Epithelial cell of esophagus (primary cell): ENCODE data around the gene POGLUT2.

Experiments used
- DNase-seq: peaks from one replicate; pipeline ENCODE4 v3.0.0; 2010; ENCODE audit warnings: low read depth
- H3K4me3 ChIP-seq: 2 replicates; pipeline ENCODE4 v1.5.1; 2011; ENCODE audit warnings: mild to moderate bottlenecking, low read length, control low read depth
- CTCF ChIP-seq: IDR thresholded peaks from 2 replicates; pipeline ENCODE4 v1.5.1; 2011; ENCODE audit warnings: low read depth, mild to moderate bottlenecking, low read length, control low read depth, inconsistent platforms; ENCODE audit not compliant: insufficient read depth; ENCODE audit errors: missing control alignments

POGLUT2 gene

DNA sequence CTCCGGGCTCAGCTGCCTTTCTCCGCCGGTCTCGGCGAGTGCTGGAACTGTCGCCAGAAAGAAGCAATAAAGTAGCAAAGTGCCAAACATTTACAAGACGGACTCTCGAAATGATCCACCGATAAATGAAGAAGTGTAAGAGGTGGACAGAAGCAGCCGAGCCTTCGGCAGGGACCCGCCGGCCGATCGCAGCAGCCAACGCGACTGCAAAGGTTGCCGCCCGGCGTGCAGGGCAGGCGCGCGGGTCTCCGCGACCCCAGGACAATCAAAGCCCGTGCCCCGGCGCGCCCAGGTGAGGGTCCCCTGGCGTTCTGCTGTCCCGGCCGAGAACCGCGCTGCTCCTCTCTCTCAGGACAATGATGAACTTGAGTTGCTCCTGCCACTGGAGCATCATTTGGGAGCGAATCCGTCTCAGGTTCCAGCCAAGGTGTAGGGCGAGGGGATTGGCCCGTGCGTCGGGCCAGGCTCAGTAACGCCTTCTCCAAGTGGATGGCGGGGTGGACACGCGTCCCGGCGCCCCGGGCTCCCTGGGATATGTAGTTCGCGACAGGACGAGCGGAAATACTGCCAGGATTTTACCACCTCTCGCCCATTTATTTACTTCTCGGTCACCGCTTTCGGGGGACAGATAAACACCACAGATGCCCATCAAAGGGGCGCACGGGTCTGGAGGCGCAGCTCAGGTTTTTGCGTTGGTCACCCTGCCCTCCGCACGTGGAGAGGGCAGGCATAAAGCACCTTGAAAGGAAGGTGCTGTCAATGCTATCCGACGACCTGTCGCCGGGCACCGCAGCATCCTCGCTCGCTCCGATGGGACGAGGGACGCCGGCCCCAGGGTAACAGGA lies at the start of gene POGLUT2, which contains the start of gene BIVM:
Gene POGLUT2 (minus strand): TSS at position 396 of the 845 bp plus-strand sequence. CDS start 306 bp downstream, at position 90.
Gene BIVM (plus strand): TSS at position 539 of the 845 bp plus-strand sequence. CDS start 8,149 bp downstream, outside the sequence.
- H3K4me3 ChIP-seq, result peak within 1 kb of the TSS; percentile 76
- DNase-seq, result peak; percentile 98
- no peak for TF ChIP-seq CTCF

DNA sequence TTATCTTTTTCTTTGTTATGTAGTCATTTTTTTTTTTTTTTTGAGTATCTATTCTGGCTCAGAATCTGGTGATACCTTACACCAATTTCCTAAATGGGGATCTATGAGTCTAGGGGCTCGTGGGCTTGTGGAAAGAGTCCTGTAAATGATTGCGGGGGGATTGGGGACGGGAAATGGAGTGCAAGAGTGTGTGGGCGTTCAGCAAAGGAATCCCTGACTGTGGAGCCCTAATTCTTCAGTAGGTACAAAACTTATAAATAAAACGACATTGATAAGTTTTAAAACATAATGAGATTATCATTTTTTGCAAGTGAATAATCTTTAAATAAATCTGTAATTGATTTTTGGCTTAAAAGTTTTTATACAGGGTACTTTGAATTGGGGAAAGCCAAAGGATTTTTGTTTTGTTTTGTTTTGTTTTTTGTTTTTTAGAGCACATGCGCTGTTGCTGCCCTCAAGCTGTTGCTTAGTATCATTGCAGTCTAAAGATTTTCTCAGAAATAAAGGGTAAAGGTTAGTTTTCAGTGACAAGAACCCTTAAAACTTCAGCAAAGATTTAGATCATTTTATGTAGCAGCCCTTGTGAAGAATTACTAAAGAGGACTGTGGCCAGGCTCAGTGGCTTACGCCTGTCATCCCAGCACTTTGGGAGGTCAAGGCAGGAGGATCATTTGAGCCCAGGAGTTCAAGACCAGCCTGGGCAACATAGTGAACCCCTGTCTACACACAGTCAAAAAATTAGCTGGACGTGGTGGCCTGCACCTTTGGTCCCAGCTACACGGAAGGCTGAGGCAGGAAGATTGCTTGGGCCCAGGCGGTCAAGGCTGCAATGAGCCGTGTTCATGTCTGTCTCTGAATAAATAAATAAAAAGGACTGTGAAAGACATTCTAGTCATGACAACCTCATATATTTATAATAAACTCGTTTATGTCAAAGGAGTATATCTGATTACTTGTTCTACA lies 48.8 kb upstream of the POGLUT2 start:
- peak; percentile 51 for DNase-seq
- peak overlapping the region; percentile 89 for H3K4me3 ChIP-seq
- TF ChIP-seq CTCF, result peak; percentile 73

DNA sequence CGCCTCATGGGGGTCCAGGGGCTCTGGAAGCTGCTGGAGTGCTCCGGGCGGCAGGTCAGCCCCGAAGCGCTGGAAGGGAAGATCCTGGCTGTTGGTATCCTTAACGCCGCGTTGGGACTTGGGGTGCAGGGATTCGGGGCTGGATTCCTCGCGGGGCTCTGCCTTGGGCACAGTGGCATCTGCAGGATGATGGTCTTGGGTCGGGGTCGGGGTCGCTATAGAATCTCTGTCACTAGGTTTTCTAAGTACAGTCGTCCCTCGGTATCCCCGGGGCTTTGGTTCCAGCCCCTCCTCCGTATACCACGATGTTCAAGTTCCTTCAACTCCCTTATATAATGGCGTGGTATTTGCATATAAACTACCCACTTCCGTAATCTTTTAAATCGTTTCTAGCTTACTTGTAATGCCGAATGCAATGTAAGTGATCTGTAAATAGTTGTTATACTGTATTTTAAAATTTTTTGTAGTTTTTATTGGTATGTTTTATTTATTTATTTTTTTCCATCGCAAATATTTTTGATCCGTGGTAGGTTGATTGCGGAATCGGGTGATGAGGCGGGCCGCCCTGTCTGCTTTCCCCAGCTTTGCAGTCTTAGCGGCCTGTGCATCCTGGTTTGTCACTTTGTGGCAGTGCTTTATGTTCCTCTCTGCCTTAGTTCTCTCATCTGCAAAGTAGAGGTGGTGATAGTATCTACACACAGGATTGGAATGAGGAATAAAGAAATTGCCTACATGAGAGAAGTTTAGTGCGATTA lies 47.7 kb upstream of the POGLUT2 start:
- peak; percentile 59 for DNase-seq
- H3K4me3 ChIP-seq, result peak overlapping the region; percentile 89
- no peak for TF ChIP-seq CTCF

GRCh38 chr13:102845630-102846260 lies 47.0 kb upstream of the POGLUT2 start, which contains the start of gene ERCC5:
Gene ERCC5, plus strand, starts transcription at chr13:102846032. Its CDS starts 235 bp downstream, at chr13:102846267.
- DNase-seq, result peak; percentile 97
- no peak for TF ChIP-seq CTCF
- peak within 1 kb of the TSS; percentile 89 for H3K4me3 ChIP-seq

GRCh38 chr13:102845289-102845629 lies 46.5 kb upstream of the POGLUT2 start:
- peak overlapping the region; percentile 89 for H3K4me3 ChIP-seq
- TF ChIP-seq CTCF, result no peak
- no peak for DNase-seq

- no peak for TF ChIP-seq CTCF
- DNase-seq, result no peak
Measured at GRCh38 chr13:102839462-102839861, 40.7 kb upstream of the POGLUT2 start.

More at GRCh38 chr13:102839462-102839861, 40.7 kb upstream of the POGLUT2 start:
- H3K4me3 ChIP-seq, result no peak overlapping the region
